ENCODE data around the gene NKAIN2. TPM values are rescaled to one million over a fixed set of nuclear protein-coding genes. Genes with fewer than 3 reads are reported as not detected.
"Not testable (repeated sequence)": the region's sequence is repeated elsewhere in the genome, so short reads cannot be mapped to it uniquely, and the experiment has no call there.

The NKAIN2 gene
- total RNA-seq, 6 experiments from 2014 or later: not detected

DNA sequence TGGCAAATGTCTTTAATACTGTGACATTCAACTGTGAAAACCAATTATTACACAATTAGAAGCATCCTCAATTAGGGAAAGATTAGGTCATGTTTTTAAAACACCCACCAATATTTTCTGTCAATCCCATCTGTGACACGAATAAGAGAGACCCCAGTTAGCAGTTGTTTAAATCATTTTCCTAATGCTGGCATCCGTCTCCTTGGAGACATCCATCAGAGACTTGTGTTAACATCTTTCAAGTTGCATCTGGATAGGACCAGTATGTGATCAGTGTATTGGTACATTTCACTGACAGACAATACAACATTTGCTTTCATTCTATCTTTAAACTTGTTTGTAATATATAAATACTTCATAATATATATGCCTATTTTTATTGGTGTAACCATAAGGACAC lies 737.9 kb downstream of the NKAIN2 start:
- Mint-ChIP-seq H3K9me3 (peaks cover 32% of the 10 kb centered on the region), H3K4me3 (no peak overlapping the region), H3K36me3 (ENCODE audit: low read depth) (no peaks in the 10 kb centered on the region)

DNA sequence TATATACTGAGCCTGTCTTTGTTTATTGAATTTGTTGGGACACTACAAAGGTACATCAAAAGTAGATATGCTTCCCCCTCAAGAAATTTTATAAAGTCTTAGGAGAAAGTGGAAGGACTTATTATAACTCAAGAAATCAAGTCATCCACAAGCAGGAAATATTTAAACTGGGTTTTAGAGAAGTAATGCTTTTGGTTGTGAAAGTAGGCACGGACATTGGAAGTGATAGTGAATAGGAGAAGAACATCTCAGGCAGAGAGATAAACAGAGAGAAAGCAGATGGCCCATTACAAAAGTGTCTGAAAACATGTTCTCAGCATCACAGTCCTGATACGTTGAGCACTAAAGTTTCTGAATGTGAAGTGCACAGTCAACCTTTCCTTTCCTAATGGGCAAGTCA lies 742.9 kb downstream of the NKAIN2 start:
- Mint-ChIP-seq H3K27ac (no peak overlapping the region), H3K4me1 (ENCODE audit: low read depth) (no peaks in the 10 kb centered on the region), H3K9me3 (peaks cover 34% of the 10 kb centered on the region), H3K27me3 (ENCODE audit: insufficient read depth) (no peaks in the 10 kb centered on the region), H3K4me3 (no peak overlapping the region), H3K36me3 (ENCODE audit: low read depth) (no peaks in the 10 kb centered on the region)
- TF ChIP-seq, protein P1, sequence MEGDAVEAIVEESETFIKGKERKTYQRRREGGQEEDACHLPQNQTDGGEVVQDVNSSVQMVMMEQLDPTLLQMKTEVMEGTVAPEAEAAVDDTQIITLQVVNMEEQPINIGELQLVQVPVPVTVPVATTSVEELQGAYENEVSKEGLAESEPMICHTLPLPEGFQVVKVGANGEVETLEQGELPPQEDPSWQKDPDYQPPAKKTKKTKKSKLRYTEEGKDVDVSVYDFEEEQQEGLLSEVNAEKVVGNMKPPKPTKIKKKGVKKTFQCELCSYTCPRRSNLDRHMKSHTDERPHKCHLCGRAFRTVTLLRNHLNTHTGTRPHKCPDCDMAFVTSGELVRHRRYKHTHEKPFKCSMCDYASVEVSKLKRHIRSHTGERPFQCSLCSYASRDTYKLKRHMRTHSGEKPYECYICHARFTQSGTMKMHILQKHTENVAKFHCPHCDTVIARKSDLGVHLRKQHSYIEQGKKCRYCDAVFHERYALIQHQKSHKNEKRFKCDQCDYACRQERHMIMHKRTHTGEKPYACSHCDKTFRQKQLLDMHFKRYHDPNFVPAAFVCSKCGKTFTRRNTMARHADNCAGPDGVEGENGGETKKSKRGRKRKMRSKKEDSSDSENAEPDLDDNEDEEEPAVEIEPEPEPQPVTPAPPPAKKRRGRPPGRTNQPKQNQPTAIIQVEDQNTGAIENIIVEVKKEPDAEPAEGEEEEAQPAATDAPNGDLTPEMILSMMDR (IDR thresholded peaks at IDR 0.05): no peak
- no peak for DNase-seq

More for the DNA sequence above, 737.9 kb downstream of the NKAIN2 start:
- Mint-ChIP-seq H3K27me3 (ENCODE audit: insufficient read depth) (no peaks in the 10 kb centered on the region), H3K4me1 (ENCODE audit: low read depth) (no peaks in the 10 kb centered on the region), H3K27ac (no peak overlapping the region)
- DNase-seq: no peak
- TF ChIP-seq, protein P1 (IDR thresholded peaks at IDR 0.05): no peak

DNA sequence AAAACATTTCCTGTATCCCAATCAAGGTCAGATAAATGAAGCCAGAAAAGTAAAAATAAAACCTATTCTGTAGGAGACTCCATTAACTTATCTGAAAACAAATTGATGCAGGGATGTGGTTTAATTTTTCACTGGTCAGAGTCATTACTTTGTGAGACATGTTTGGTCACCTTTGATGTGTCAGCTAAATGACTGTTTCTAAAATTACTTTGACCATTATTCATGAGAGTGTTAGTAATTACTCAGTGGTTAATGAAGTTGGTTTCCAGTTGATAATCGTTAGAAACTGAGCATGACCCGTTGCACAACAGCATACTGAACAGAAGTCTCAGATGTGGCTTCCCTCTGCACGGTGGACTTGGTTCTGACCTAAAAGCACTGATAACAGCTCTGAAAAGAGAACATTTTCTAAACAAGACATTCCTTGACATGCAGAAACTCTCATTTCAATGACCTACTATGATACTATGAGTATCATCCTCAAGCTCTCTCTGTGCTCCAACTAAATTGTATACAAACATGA lies 748.1 kb downstream of the NKAIN2 start:
- Mint-ChIP-seq H3K4me3 (no peak overlapping the region), H3K27ac (no peak overlapping the region), H3K9me3 (peaks cover 31% of the 10 kb centered on the region), H3K36me3 (ENCODE audit: low read depth) (no peaks in the 10 kb centered on the region), H3K4me1 (ENCODE audit: low read depth) (no peaks in the 10 kb centered on the region), H3K27me3 (ENCODE audit: insufficient read depth) (no peaks in the 10 kb centered on the region)
- TF ChIP-seq, protein P1 (IDR thresholded peaks at IDR 0.05): no peak
- no peak for DNase-seq

DNA sequence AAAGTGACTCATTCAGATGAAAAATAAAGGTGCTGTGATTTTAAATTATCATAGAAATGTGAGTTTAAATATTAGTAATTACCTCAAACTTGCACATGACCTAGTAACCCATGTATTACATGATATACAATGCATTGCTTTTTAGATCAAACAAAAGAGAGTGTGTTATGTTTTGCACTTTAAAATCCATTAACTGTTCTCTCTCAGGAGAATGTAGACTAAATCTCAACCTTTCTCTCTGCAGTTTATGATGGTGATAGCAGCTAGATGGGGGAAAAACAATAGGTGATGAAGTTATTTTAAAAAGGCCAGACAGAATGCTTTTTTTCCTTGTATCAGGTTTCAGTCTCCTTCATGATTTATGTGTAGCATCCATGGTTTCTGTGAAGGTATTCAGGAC lies 754.2 kb downstream of the NKAIN2 start:
- Mint-ChIP-seq H3K27ac (no peak overlapping the region), H3K4me1 (ENCODE audit: low read depth) (no peaks in the 10 kb centered on the region), H3K4me3 (no peak overlapping the region), H3K9me3 (peaks cover 50% of the 10 kb centered on the region), H3K36me3 (ENCODE audit: low read depth) (no peaks in the 10 kb centered on the region), H3K27me3 (ENCODE audit: insufficient read depth) (no peaks in the 10 kb centered on the region)
- TF ChIP-seq, protein P1 (IDR thresholded peaks at IDR 0.05): no peak
- no peak for DNase-seq

DNA sequence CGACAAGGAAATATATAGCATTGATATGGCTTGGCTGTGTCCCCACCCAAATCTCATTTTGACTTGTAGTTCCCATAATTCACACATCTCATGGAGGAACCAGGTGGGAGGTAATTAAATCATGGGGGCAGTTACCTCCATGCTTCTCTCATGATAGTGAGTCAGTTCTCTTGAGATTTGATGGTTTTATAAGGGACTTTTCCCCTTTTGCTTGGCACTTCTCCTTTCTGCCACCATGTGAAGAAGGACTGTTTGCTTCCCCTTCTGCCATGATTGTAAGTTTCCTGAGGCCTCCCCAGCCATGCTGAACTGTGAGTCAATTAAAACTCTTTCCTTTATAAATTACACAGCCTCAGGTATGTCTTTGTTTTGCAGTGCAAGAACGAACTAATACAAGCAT lies 756.4 kb downstream of the NKAIN2 start:
- H3K36me3 Mint-ChIP-seq (ENCODE audit: low read depth); DNase-seq; H3K4me1 Mint-ChIP-seq (ENCODE audit: low read depth); H3K4me3 Mint-ChIP-seq; H3K27ac Mint-ChIP-seq; H3K27me3 Mint-ChIP-seq (ENCODE audit: insufficient read depth): not testable (repeated sequence)
- peaks cover 53% of the 10 kb centered on the region for H3K9me3 Mint-ChIP-seq

DNA sequence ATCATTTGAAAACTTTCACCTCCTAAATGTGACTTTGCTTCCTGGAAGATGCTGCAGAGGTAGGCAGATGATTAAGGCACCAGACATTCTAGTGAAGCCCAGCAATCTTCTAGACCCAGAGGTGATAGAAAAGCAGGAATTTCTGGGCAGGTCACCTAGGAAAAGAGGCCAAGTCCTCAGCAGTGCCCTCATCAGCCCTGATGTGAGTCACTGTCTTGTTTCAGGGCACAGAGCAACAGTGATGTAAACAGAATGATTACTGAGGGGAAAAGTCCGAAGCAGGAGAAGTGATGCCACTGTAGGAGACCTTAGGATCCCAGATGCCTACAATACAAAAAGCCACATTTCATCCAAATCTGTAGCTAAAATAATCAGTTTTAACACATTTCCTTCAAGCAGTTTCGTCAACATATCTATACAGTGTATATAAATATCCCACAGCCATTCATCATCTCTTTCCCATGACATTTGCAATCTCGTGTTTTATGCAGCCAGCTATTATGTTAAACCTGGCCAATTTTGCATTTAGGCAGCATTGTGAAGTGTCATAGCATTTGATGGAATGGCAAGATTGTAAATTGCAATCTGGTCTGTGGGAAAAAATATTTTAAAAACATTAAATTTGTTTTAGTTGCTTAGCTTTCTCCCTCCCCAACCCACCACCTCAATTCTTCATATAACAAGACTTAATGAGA lies 757.4 kb downstream of the NKAIN2 start:
- peaks cover 49% of the 10 kb centered on the region for H3K9me3 Mint-ChIP-seq
- H3K36me3 Mint-ChIP-seq (ENCODE audit: low read depth): no peaks in the 10 kb centered on the region
- no peaks in the 10 kb centered on the region for H3K4me1 Mint-ChIP-seq (ENCODE audit: low read depth)
- no peak overlapping the region for H3K27ac Mint-ChIP-seq
- no peaks in the 10 kb centered on the region for H3K27me3 Mint-ChIP-seq (ENCODE audit: insufficient read depth)
- no peak overlapping the region for H3K4me3 Mint-ChIP-seq
- TF ChIP-seq, protein P1 (IDR thresholded peaks at IDR 0.05): no peak
- DNase-seq: no peak
